Stimulated activated CD4-positive, alpha-beta T cell treated with anti-CD3 and anti-CD28 coated beads, TNF-alpha, amount 100 ng/mL, for 1 hour (primary cell): ENCODE results near the gene RBM23.
"Not testable (repeated sequence)": the region's sequence is repeated elsewhere in the genome, so short reads cannot be mapped to it uniquely, and the experiment has no call there.

ENCODE experiments used
- DNase-seq, 3 donors: peaks; one replicate each; pipeline ENCODE4 v3.0.0-alpha.2; 2020; ENCODE audit warnings: low read depth in 3 of 3, low spot score in 1 of 3

RBM23 gene

DNA sequence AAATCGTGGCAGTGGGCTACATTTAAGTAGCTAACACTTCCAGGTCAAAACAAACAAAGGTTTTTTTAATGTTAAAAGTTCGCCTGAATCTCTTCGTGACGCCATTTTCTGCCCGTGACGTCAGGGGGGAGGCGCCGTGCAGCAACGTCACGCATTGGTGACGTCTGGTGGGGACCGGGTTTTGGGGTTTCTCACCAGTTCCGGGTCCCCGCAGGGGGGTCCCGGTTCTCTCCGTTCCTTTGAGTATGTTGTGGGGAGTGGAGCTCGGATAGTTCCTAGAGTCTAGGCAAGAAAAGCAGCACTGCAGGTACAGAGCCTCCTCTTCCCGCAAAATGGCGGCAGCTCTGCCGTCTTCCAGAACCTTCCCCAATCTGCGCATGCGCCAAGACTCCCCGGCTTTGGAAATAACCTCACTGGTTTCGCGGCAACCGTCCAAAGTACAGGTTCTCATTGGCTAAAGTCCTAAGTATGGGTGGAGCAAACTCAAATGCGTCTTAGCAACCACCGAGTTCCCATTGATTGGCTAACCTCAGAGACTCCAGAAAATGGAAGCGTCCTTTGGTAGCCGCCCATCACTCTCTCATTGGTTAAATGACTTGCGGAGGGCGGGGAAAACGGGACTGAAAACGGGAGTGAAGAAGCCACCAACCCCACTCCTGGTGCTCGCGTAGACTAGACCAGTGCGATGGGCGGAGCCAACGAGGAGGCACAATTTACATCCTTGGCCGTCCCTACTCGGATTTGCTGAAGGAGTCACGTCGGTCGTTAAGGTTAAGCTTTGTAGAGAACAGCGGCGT is at the start of gene RBM23:
TSS of gene RBM23 (minus strand) at position 346 of the 797 bp plus-strand sequence.
- DNase-seq: peak; percentile 98 to 100 (median 99)

DNA sequence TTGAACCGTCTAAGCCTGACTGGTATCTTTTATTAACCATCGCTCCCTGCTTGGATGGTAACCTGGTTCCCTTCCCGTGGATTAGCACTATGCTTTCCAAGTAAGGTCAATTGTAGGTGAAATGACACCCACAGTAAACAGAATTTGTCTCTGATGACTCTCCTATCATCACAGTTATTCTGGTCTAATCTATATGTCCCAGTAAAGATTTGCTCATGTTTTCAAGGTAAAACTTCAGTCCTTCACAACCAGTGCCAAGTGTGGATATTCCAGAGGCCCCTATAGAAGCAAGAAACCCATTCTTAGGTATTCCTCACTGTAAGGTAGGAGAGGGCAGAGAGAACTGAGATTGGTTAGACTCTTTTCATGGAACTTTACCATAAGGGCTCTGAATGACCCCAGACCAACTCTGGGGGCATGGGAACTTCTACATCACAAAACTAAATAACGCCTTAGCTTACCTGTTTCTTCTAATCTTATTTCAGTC is 47.9 kb upstream of the RBM23 start:
- no peak for DNase-seq

DNA sequence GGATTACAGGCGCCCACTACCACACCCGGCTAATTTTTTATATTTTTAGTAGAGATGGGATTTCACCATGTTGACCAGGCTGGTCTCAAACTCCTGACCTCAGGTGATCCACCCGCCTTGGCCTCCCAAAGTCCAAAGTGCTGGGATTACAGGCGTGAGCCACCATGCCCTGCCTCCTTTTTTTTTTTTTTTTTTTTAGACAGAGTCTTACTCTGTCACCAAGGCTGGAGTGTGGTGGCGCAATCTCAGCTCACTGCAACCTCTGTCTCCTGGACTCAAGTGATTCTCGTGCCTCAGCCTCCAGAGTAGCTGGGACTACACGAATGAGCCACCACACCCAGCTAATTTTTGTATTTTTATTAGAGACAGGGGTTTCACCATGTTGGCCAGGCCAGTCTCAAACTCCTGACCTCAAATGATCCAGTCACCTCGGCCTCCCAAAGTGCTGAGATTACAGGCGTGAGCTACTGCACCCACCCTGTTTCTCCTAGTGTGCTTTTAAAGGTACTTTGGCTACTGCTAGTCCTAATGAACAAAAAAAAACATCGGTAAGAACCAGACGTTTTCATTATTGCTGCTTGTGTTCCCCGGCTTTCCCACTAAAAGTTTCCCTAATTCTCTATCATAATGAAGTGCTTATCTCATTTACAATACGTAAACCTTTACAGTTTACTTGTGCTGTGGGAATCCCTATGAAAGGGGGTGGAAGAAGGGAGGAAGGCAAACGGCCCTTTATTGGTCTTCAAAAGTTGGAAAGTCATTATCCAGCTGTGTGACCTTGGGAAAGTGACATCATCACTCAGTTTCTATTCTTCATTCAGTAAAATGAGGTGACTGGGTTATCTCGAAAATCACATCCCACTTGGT is 47.2 kb upstream of the RBM23 start:
- DNase-seq: not testable (repeated sequence)

DNA sequence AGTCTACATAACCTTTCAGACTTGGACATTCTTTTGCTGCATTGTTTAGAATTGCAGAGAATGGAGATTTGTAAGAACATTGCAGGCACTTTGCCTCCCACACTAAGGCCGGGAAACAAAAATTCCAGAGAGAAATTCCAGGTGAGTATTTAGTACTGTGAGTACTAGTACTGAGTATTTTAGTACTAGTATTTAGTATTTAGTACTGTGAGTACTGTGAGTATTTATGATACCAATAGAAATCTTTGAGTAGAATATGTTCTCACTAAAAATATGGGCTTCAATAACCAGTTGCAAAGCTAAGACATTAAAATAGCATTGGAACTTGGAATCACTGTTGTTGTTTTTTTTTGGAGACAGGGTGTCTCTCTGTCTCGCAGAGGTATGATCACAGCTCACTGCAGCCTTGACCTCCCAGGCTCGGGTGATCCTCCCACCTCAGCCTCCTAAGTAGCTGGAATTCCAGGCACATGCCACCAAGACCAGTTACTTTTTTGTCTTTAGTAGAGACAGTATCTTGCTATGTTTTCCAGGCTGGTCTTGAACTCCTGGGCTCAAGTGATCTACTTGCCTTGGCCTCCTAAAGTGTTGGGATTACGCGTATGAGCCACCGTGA is 43.2 kb upstream of the RBM23 start:
- DNase-seq: no peak

DNA sequence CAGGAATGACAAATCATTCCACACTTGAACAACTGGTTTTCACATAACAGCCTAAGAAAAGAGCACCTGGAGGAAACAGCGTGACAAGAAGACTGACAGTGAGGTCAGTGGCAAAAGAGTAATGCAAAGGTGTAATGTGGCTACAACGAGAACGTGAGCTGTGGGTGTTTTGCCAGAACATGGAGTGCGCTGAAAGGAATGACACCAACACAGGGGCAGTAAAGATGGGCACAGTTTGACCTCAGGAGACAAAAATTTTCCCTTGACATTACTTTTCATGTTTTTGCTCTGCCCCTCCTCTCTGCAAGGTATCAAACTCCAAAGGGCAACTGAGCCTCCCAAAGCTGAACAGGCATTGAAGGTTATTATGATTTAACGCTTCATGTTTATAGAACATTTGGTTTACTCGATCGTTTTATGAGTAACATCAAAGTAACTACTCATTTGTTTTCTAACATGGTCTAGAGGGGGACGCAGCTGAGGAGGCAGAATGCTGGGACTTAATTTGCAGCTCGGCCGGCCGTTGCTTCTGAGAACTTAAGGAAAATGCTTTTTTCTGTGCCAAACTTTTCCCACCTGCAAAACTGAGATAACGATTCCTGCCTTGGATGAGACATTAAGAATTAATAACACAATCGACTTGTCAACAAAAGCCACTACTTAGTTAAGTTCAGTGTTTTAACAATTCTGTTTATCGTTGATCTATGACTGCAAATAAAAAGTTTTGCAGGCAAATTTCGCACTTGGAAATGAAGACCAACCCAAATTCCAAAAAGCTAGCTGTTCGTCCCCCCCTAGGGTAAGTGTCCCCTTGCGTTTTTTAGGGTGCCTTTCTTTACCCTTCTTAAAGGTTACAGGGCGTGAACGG is 37.0 kb upstream of the RBM23 start:
- no peak for DNase-seq

DNA sequence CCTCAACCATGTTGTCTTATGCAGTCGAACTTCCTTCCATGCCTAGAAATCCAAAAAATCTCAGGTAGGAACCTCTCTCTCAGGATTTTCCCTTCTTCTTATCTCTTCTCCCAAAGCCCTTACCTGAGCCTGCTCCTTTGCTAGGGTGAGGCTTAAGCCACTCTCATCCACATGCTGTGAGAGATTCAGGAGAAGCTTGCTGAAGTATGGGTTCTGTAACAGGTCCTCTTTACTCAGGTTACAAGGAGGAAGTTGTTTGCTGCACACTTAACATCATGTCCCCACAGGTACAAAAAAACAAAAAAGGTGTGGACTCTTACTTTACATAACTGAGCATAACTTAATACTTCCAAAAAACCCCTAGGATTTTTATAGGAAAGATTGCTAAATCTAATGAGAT is 33.5 kb upstream of the RBM23 start:
- no peak for DNase-seq

DNA sequence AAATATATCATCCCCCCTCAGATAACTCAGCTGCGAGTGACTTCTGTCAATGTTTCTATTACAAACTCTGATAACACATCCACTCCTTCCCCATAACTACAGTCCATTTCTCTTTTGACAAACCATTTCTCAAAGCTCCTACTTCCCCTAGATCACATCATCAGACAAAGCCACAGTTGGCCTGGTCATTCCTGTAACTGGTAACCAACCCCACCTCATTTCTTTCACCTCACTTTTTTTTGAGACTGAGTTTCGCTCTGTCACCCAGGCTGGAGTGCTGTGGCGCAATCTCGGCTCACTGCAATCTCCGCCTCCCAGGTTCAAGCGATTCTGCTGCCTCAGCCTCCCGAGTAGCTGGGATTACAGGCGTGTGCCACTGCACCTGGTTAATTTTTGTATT is 32.8 kb upstream of the RBM23 start:
- DNase-seq: not testable (repeated sequence)

DNA sequence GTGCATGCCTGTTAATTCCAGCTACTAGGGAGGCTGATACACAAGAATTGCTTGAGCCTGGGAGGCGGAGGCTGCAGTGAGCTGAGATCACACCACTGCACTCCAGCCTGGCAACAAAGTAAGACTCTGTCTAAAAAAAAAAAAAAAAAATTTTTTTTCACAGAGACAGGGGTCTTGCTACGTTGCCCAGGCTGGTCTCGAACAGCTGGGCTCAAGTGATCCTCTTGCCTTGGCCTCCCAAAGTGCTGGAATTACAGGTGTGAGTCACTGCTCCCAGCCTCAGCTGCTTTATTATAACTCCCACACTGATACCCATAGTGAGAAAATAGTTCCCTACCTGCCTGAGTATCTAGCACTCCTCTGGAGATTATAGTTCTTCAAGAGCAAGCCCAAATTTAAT is 26.7 kb upstream of the RBM23 start:
- no peak for DNase-seq

DNA sequence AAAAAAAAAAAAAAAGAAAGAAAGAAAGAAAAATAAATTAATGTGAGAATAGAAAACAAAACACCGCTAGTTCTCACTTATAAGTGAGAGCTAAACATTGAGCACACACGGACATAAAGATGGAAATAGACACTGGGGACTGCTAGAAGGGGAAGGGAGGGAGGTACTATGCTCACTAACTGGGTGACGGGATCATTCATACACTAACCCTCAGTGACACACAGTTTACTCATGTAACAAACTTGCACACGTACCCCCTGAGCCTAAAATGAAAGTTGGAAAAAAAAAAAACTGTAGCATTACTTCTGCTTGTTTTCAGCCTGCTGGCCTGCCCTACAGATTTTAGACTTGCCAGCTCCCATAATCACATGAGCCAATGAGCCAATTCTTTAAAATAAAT is 20.7 kb upstream of the RBM23 start:
- no peak for DNase-seq

DNA sequence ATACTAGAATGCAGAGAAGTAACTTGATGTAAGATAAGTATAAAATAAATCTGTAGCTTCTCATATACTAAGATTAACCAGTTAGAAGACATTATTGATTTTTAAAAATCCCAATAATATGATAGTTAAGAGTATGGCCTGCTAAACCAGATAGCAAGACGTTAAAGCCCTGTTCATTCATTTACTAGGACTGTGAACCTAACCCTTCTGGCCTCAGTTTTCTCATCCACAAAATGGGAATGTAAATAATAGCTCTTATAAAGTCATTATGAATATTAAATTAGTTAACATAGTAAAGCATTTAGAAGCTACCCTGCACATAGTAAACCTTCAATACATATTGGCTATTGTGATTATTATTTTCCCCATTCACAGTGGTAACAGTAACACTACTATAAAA is 16.2 kb upstream of the RBM23 start:
- no peak for DNase-seq

DNA sequence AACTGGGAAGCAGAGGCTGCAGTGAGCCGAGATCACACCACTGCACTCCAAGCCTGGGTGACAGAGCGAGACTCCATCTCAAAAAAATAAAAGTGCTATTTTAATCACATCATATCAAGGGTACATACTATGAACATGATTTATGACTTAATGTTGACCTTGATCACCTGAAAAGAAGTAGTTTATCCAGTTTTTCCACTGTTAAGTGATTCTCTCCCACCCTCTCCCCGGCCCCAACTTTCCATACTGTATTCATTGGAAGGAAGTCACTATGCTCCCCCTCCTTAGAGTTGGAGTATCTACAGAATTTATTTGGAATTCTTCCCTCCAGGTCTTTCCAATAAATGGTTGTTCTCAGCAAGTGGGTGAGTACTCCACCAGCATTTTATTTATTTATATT is 13.2 kb upstream of the RBM23 start:
- no peak for DNase-seq

DNA sequence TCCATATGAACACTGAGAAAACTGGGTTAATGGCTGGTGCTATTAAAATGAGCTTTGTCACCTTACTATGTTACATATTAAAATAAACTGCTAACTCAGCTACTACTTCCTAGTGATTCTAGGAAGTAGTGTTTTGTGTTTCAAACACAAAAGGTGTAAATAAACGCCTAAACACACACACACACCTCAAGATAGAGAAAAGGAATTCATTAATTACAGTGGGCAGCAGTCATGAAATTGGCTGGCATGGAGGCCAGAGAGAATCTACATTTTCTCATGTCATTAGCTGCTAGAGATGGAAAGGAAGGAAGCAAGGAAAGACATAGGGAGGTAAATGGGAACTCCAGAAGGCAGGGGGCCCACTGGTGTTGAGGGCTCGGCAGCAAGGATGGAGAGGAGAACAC is 11.0 kb upstream of the RBM23 start:
- DNase-seq: no peak

DNA sequence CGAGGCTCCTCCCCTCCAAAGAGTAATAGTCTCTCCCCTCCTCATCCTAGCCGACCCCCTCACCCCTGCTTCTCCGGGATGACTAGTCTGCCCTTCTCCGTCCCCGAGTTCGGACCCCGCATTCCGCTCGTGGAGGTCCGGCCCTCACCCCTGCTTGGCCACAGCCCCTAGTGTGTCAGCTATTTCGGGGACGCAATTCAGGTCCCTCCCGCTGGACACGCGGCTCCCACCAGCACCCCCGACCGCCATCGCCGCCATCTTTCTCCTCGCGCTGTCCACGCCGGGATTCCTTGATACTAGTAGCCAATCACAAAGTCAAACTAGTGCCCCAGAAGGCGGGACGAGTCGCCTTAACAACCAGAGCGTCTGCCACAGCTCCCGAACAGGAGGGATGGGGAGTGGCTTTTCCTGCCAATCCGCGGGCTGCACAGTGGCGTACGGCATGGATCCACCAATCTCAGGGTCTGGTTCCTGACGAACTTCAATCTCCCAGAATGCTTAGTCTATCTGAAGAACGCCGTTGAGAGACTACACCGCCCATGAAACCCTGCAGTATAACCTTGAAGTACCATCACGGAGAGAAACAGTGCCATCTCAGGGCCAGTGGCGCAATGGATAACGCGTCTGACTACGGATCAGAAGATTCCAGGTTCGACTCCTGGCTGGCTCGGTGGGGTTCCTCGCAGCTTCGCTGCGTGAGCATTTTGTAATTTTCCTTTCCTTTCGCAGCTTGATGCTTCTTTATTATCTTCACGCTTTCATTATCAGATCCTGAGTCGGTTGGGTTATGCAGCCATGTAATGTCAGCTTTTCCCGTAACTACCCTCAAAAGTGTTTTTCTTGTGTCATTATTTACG is 10.4 kb upstream of the RBM23 start, which contains the start of gene PRMT5:
TSS of gene PRMT5 (minus strand) at position 273 of the 857 bp plus-strand sequence. CDS start at position 258, 15 bp downstream.
- peak; percentile 96 to 99 (median 97) for DNase-seq

DNA sequence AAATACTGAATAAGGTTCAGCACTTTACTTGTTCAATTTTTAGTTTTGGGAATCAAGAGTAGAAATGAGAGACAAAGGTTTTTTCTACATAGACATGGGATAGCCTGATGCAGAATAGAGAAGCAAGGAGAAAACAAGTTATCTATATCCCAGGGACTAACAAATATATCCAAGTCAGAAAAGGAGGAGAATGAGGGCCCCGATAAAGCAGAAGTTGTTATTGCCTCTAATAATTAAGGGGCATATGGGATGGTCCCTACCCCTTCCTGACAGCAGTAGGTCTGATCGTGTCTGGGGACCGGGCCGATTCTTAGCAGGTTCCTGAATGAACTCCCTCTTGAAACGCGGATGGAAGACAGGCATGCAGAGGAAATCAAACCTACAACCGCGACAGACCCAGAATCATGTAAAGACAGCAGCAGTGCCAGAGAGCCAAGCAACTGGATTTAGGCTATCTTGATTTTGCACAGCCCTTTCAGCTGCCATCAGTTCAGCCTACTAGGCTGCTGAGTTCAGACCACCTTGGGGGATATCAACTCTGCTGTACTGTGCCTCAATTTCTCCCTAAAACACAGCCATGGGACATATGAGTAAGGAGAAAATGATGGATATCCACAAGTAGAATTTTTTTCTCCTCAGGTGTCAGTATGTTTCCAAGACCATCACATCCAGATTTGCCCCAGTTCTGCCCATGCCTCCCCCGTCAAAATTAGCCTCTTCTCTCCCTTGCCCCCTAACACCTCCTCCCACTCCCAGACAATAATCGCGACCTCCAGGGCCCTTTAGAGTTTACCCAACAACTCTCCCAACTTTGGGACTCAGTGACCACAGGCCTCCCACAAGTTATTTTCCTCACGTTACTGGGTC is 9.5 kb upstream of the RBM23 start:
- DNase-seq: no peak

DNA sequence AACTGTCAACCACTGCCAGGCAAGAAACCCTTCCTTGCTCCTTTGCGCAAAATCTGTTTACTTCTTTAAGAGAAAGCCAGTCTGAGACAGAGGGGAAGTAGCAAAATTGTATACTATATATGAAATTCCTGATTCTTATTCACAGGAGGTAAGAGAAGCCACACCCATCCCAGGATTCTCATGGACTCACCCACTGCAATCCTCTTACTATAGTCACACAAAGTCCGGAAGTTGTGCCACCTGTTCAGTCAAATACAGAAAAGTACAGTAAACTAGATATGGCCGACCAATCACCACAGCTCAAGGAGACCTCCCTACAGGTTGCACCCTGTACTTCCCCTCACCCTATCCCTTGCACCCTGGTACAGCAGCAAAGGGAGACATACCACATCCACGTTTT is 7.4 kb upstream of the RBM23 start:
- no peak for DNase-seq

DNA sequence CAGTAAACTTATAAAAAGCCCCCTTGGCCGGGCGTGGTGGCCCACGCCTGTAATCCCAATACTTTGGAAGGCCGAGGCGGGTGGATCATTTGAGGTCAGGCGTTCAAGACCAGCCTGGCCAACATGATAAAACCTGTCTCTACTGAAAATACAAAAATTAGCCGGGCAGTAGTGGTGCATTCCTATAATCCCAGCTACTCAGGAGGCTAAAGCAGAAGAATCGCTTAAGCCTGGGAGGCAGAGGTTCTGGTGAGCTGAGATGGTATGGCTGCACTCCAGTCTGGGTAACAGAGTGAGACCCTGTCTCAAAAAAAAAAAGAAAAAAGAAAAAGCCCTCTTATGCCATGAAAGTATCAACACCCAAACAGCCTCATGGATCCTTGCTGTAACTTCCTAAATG is 6.6 kb upstream of the RBM23 start:
- DNase-seq: no peak

DNA sequence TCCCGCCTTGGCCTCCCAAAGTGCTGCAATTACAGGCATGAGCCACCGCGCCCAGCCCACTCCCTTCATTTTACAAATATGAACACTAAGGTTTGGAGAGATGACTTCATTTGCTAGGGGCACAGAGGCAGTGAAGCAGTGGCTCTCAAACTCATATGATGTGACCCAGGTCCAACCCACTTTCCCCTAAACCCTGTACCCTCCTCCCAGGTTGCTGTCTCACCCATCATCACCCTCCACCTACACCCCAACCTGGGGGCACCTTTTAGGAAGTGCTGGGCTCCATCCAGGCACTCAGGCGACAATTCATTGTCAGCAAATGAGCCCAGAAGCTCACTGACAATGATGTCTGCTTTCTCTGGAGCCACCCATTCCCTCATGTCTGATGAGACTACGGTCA is 4.8 kb upstream of the RBM23 start:
- no peak for DNase-seq

DNA sequence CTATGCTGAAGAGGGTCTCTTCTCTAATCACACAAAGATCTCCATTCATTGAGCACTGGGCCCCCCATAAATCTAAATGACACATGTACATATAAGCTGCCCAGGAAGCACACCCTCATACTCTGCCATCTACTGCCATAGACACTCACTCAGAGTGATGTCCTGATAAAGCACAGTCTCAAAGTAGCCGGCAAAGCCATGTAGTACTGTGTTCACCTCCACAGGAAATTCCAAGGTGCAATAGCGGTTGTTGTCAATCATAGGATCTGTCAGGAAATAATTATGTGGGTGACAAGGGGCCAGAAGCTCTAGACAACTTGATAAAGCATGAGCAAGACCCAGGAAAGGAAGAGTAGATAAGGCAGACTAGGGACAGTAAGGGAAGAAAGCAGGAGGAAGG is 3.3 kb upstream of the RBM23 start:
- DNase-seq: no peak

DNA sequence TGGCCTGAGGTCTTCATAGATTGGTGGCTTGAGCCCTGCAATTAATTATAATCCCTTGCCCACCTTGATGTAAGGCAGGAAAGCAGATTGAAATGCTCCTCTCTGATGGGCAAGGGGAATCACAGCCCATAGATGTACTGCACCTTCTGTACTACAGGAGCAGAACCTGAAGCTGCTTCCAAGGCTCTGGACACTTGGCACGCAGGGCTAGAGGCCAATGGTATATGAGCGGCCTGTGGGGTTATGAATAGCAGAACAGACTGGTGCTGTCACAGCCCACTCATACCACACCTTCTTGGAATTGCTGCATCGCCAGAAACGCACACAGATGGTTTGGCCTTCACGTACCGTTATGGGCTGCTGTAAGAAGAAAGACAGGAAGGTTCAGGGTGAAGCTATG is 1.7 kb upstream of the RBM23 start:
- DNase-seq: no peak
